ENCODE measurements around the gene SMARCD3.

Gene SMARCD3

DNA sequence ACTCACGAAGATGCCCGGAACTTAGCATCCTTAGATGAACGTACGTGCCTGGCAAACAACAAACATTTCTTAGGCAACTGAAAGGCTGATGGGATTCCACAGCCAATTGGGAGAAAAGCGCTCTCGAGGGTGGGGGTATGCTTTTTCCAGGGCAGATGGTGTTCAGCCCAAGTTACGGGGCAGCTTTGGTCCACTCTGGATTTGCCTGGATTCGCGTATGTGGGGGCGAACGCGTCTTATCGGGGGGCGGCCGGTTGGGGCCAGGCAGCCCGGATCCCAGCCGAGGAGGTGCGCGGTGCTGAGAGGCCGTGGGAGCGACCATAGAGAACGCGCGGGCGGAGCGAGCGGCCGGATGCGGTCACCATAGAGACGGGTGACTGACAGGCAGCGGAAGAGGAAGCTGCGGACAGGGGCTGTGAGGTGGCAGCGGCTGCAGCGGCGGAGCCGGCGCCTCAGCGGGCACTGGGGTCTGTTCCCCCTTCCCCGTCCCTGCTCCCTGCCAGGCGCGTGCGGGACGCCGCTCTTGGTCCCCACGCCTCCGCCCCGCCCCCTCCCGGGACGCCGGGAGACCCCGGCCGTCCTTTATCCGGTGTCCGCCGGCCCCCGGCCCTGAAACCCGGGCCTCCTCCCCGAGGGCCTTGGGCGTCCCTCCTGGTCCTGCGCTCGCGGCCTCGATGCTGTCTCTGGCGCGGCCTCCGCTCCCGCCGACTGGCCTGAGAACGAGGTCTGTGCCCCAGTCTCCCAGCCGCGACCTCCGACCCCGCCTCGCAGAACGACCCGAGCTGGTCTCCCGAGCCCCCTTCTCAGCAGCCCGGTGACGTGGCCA is 16.2 kb downstream of the SMARCD3 start, which contains the start of gene CHPF2:
CHPF2 (plus strand) TSS at position 393 of the 826 bp plus-strand sequence. CDS start 1,529 bp downstream, outside the sequence.
- Histone ChIP-seq H3K27me3 (no peaks in the 10 kb centered on the region), H3K9me3 (no peaks in the 10 kb centered on the region), H3K36me3 (peaks cover 15 to 26% (median 25%) of the 10 kb centered on the region in 3 donors), H3K27ac (peak within 1 kb of the TSS; percentile 84 to 87), H3K4me3 (peak within 1 kb of the TSS; percentile 85 to 95), H3K4me1 (peaks cover 4 to 34% (median 24%) of the 10 kb centered on the region in 4 donors)
- peak; percentile 93 to 95 for DNase-seq
- intact Hi-C loops (cut with DNase I; ENCODE audit: low total_unique reads) = no loop called here
- TF ChIP-seq, protein P1, sequence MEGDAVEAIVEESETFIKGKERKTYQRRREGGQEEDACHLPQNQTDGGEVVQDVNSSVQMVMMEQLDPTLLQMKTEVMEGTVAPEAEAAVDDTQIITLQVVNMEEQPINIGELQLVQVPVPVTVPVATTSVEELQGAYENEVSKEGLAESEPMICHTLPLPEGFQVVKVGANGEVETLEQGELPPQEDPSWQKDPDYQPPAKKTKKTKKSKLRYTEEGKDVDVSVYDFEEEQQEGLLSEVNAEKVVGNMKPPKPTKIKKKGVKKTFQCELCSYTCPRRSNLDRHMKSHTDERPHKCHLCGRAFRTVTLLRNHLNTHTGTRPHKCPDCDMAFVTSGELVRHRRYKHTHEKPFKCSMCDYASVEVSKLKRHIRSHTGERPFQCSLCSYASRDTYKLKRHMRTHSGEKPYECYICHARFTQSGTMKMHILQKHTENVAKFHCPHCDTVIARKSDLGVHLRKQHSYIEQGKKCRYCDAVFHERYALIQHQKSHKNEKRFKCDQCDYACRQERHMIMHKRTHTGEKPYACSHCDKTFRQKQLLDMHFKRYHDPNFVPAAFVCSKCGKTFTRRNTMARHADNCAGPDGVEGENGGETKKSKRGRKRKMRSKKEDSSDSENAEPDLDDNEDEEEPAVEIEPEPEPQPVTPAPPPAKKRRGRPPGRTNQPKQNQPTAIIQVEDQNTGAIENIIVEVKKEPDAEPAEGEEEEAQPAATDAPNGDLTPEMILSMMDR (IDR thresholded peaks at IDR 0.05) = no peak

DNA sequence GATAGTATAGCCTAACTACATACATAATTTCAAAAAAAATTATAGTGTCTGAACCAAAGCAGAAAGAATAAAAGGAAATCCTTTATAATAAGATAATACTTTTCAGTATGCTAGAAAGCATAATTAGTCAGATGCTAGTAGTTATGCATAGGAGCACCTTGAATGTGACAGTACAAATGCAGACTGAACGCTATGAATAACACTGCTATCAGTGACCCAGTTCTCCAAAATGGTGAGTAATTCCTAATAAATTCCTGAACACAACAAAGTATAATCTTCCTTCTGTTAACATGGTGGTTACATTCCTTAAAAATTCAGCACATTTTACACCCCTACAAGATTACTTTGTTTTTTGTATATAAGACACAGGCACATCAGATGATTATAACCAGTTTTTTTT is 17.4 kb downstream of the SMARCD3 start:
- DNase-seq = no peak
- Histone ChIP-seq H3K27ac (peak overlapping the region in 1 of 2 donors; percentile 84), H3K36me3 (peaks cover 12 to 14% (median 13%) of the 10 kb centered on the region in 3 donors), H3K4me1 (peaks cover 4 to 37% (median 29%) of the 10 kb centered on the region in 4 donors), H3K4me3 (no peak overlapping the region), H3K9me3 (no peaks in the 10 kb centered on the region), H3K27me3 (no peaks in the 10 kb centered on the region)
- TF ChIP-seq, protein P1 (IDR thresholded peaks at IDR 0.05) = no peak
- intact Hi-C loops (cut with DNase I; ENCODE audit: low total_unique reads) = no loop called here

DNA sequence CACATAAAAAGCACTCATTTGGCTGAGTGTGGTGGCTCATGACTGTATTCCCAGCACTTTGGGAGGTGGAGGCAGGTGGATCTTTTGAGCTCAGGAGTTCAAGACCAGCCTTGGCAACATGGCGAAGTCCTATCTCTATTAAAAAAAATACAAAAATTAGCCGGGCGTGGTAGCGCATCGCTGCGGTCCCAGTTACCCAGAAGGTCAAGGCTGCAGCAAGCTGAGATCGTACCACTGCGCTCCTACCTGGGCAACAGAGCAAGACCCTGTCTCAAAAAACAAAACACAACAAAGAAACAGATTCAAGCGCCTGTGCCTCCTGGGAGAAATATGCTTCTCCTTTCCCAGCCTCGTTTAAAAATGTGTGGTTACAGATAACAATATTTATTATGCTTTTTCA is 19.2 kb downstream of the SMARCD3 start:
- Histone ChIP-seq H3K27ac (no peak overlapping the region), H3K36me3 (peaks cover 0 to 9% (median 9%) of the 10 kb centered on the region in 3 donors), H3K9me3 (no peaks in the 10 kb centered on the region), H3K4me1 (peaks cover 4 to 45% (median 35%) of the 10 kb centered on the region in 4 donors), H3K4me3 (no peak overlapping the region), H3K27me3 (no peaks in the 10 kb centered on the region)
- TF ChIP-seq, protein P1 (IDR thresholded peaks at IDR 0.05) = no peak
- intact Hi-C loops (cut with DNase I; ENCODE audit: low total_unique reads) = no loop called here
- DNase-seq = no peak

DNA sequence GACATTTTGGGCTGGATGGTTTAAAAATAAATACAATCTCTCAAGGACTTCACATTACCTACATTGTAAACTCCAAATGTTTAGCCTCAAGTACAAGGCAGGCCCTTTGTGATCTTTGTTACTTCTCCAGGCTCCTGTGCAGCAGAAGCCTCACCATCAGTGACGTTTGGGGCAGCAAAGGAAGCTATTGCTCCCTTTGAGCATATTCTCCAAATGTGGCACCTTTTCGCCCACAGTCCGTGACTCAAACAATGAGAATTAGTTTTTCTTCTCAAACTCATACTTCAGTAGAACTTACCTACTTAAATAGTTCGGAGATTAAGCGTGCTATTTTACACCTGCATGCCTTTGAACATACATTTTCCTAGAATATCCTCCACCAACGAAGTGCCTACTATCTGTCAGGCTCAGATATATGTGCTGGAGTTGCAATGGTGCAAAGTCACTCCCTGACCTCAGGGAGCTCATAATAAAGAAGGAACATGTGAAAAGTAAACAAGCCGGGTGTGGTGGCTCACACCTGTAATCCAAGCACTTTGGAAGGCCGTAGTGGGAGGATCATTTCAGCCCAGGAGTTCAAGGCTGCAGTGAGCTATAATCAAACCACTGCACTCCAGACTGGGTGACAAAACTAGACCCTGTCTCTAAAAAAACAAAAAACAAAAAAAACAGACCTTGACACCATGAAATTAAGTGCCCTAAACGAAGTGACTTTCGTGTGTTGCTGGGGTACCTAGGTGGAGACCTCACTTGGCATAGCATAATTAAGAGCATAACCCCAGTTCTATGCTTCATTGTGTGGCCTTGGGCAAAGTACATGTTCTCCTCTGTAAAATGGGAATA is 20.2 kb downstream of the SMARCD3 start:
- Histone ChIP-seq H3K4me1 (peaks cover 4 to 35% (median 25%) of the 10 kb centered on the region in 4 donors), H3K36me3 (peaks cover 7 to 19% (median 19%) of the 10 kb centered on the region in 3 donors), H3K27ac (peak overlapping the region; percentile 73 to 91), H3K9me3 (no peaks in the 10 kb centered on the region), H3K4me3 (peak overlapping the region; percentile 83 to 89), H3K27me3 (no peaks in the 10 kb centered on the region)
- TF ChIP-seq, protein P1 (IDR thresholded peaks at IDR 0.05) = no peak
- DNase-seq = peak in 1 of 2 donors; percentile 31
- intact Hi-C loops (cut with DNase I; ENCODE audit: low total_unique reads) = no loop called here

DNA sequence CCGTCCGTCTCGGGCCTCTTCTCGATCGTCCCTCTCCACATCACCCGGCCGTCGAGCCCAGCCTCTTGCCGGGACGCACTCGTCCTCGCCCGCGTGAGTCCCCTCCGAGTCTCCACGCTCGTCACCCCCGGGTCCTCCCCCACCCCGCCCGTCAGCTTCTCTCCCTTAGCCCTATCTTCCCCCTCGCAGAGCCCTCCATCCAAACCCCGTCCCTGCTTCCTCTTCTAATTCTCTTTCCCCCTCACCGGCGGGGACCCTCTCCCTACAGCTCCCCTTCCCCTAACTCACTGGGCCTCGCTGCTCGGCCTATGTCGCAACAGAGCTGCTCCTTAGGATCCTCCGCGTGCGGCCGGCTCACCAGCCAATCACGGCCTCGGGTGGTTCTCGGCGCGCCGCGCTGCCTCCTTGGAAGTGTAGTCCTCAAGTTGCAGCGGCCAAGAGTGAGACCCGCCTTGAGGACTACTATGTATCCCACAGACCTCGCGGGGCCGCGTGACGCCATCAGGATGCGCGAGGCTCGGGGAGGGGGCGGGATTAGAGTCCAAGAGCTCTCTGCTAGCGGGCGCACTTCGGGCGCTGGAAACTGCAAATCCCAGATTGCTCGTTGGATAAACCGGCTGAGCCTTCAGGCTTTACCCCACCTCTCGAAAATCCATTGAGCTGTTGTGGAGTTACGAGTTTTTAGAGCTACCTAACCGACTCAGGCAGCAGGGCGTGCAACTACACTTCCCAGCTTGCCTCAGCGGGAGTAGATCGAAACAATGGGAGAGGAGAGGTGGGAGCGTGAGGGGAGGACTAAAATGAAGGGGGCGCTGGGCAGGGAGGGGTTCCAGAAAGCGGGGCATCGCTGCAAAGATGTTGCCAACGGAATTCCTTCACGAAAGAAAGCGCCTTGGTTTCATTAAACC is 21.4 kb downstream of the SMARCD3 start, which contains the start of gene ABCF2:
ABCF2 (minus strand) TSS at position 331 of the 908 bp plus-strand sequence. CDS start 747 bp downstream, outside the sequence.
- H3K9me3 ChIP-seq = no peaks in the 10 kb centered on the region
- TF ChIP-seq, protein P1 (IDR thresholded peaks at IDR 0.05) = no peak
- DNase-seq = peak; percentile 100
- no peaks in the 10 kb centered on the region for H3K27me3 ChIP-seq
- peak within 1 kb of the TSS; percentile 73 to 91 for H3K27ac ChIP-seq
- intact Hi-C loops (cut with DNase I; ENCODE audit: low total_unique reads) = no loop called here
- peaks cover 4 to 31% (median 21%) of the 10 kb centered on the region in 4 donors for H3K4me1 ChIP-seq
- peaks cover 18 to 30% (median 30%) of the 10 kb centered on the region in 3 donors for H3K36me3 ChIP-seq
- H3K4me3 ChIP-seq = peak within 1 kb of the TSS; percentile 83 to 89
